GM21619 (cell line): ENCODE measurements around the gene HSD11B2.

Source experiments
- ATAC-seq: cut with Tn5 transposase; IDR thresholded peaks from one replicate; pipeline ENCODE4 v1.9.1; 2021; ENCODE audit not compliant: unreplicated experiment

The HSD11B2 gene

GRCh38 chr16:67396159-67397035, 34.5 kb upstream of the HSD11B2 start:
- no peak for ATAC-seq

GRCh38 chr16:67397036-67397801, 33.7 kb upstream of the HSD11B2 start:
- ATAC-seq = no peak

- ATAC-seq = no peak
Measured at GRCh38 chr16:67397812-67398545, 32.9 kb upstream of the HSD11B2 start.

GRCh38 chr16:67398546-67399217, 32.2 kb upstream of the HSD11B2 start:
- ATAC-seq = no peak

GRCh38 chr16:67399218-67399733, 31.6 kb upstream of the HSD11B2 start:
- no peak for ATAC-seq

GRCh38 chr16:67399749-67400704, 30.9 kb upstream of the HSD11B2 start:
- ATAC-seq = no peak

- ATAC-seq = no peak
Measured at GRCh38 chr16:67400901-67401300, 30.0 kb upstream of the HSD11B2 start.

GRCh38 chr16:67403976-67404555, 26.9 kb upstream of the HSD11B2 start:
- ATAC-seq = no peak

- no peak for ATAC-seq
Measured at GRCh38 chr16:67404740-67405226, 26.1 kb upstream of the HSD11B2 start.

GRCh38 chr16:67405336-67405735, 25.6 kb upstream of the HSD11B2 start:
- ATAC-seq = no peak

- no peak for ATAC-seq
Measured at GRCh38 chr16:67406111-67406971, 24.6 kb upstream of the HSD11B2 start.

- ATAC-seq = no peak
Measured at GRCh38 chr16:67407176-67407787, 23.6 kb upstream of the HSD11B2 start.

GRCh38 chr16:67407788-67408452, 23.0 kb upstream of the HSD11B2 start:
- ATAC-seq = no peak

- no peak for ATAC-seq
Measured at GRCh38 chr16:67409631-67410030, 21.3 kb upstream of the HSD11B2 start.

- ATAC-seq = no peak
Measured at GRCh38 chr16:67411339-67411738, 19.6 kb upstream of the HSD11B2 start.

- ATAC-seq = no peak
Measured at GRCh38 chr16:67412294-67412693, 18.6 kb upstream of the HSD11B2 start.
